CD14-positive monocyte (primary cell): ENCODE results near the gene CLIC1. TPM values are rescaled to one million over a fixed set of nuclear protein-coding genes. Genes with fewer than 3 reads are reported as not detected.

ENCODE experiments used
- DNase-seq, 3 donors: peaks; one replicate each; pipeline ENCODE4 v3.0.0-alpha.2; 2011 to 2022
- H2AFZ ChIP-seq: 2 replicates; pipeline ENCODE4 v1.6.0; 2012; ENCODE audit warnings: mild to moderate bottlenecking, low read depth, low read length, inconsistent platforms; ENCODE audit not compliant: insufficient read depth, poor library complexity, severe bottlenecking
- H3K27ac ChIP-seq, 2 donors: 1 replicate in 1 of 2; 2 replicates in 1 of 2; pipeline ENCODE4 v1.5.1; 2012 to 2013; ENCODE audit warnings: low read length in 2 of 2, control low read depth in 1 of 2, inconsistent platforms in 1 of 2, low read depth in 1 of 2, mild to moderate bottlenecking in 1 of 2
- H3K27me3 ChIP-seq, 2 donors: one replicate each; pipeline versions ENCODE4 v1.6.0 to v1.6.1; 2011 to 2013; ENCODE audit warnings: low read length in 2 of 2; ENCODE audit not compliant: control insufficient read depth in 2 of 2, insufficient read depth in 2 of 2
- H3K36me3 ChIP-seq, 2 donors: replicated peaks in 1 of 2; 1 replicate in 1 of 2; 2 replicates in 1 of 2; pipeline versions ENCODE4 v1.5.1 to v1.6.1; 2012 to 2013; ENCODE audit warnings: low read length in 2 of 2, control low read depth in 1 of 2, inconsistent platforms in 1 of 2, mild to moderate bottlenecking in 1 of 2; ENCODE audit not compliant: insufficient read depth in 2 of 2, control insufficient read depth in 1 of 2
- H3K4me1 ChIP-seq, 2 donors: 1 replicate in 1 of 2; 2 replicates in 1 of 2; pipeline versions ENCODE4 v1.5.1 to v1.6.1; 2012 to 2013; ENCODE audit warnings: low read length in 2 of 2, control low read depth in 1 of 2, inconsistent platforms in 1 of 2, mild to moderate bottlenecking in 1 of 2, moderate library complexity in 1 of 2; ENCODE audit not compliant: insufficient read depth in 2 of 2, control insufficient read depth in 1 of 2
- H3K4me2 ChIP-seq: replicated peaks from 2 replicates; pipeline ENCODE3; 2012; ENCODE audit warnings: low read length, moderate library complexity, mild to moderate bottlenecking; ENCODE audit not compliant: poor library complexity, severe bottlenecking; ENCODE audit errors: extremely low read depth
- H3K4me3 ChIP-seq, 3 experiments: fragments of 200-600 bp in 1 of 3; sonication (generic) in 1 of 3; replicated peaks in 1 of 3; 1 replicate in 2 of 3; 2 replicates in 1 of 3; pipeline ENCODE4 v1.5.1; 2011 to 2013; ENCODE audit warnings: low read length in 3 of 3, mild to moderate bottlenecking in 3 of 3, control low read depth in 2 of 3, low read depth in 2 of 3, inconsistent platforms in 1 of 3, moderate library complexity in 1 of 3
- H3K79me2 ChIP-seq: 2 replicates; pipeline ENCODE4 v1.6.0; 2012; ENCODE audit warnings: mild to moderate bottlenecking, control low read depth, inconsistent platforms, low read length, moderate library complexity; ENCODE audit not compliant: insufficient read depth
- H3K9ac ChIP-seq: 2 replicates; pipeline ENCODE4 v1.6.0; 2017; ENCODE audit warnings: low read length, mild to moderate bottlenecking; ENCODE audit not compliant: insufficient read depth, poor library complexity, severe bottlenecking
- H3K9me3 ChIP-seq, 2 donors: replicated peaks in 1 of 2; 1 replicate in 1 of 2; 2 replicates in 1 of 2; pipeline versions ENCODE4 v1.5.1 to v1.6.1; 2012 to 2013; ENCODE audit warnings: low read length in 2 of 2, control low read depth in 1 of 2; ENCODE audit not compliant: control insufficient read depth in 1 of 2, insufficient read depth in 1 of 2
- H4K20me1 ChIP-seq: 2 replicates; pipeline ENCODE4 v1.6.0; 2012; ENCODE audit warnings: mild to moderate bottlenecking, low read length, control low read depth, moderate library complexity; ENCODE audit not compliant: insufficient read depth
- H3K27ac Mint-ChIP-seq, 7 donors: one replicate each; pipeline ENCODE4 v1.8.0; 2020; ENCODE audit warnings: mild to moderate bottlenecking in 7 of 7, mixed read lengths in 7 of 7, moderate library complexity in 6 of 7, inconsistent platforms in 2 of 7
- H3K27me3 Mint-ChIP-seq, 3 donors: one replicate each; pipeline ENCODE4 v1.8.0; 2021 to 2022; ENCODE audit warnings: low read depth in 3 of 3, mild to moderate bottlenecking in 3 of 3, mixed read lengths in 3 of 3, moderate library complexity in 3 of 3, inconsistent platforms in 1 of 3
- H3K36me3 Mint-ChIP-seq, 2 donors: one replicate each; pipeline ENCODE4 v1.8.0; 2020; ENCODE audit warnings: mixed read lengths in 2 of 2, inconsistent platforms in 1 of 2, mild to moderate bottlenecking in 1 of 2
- H3K4me1 Mint-ChIP-seq: one replicate; pipeline ENCODE4 v1.8.0; 2020; ENCODE audit warnings: mild to moderate bottlenecking, mixed read lengths
- H3K4me3 Mint-ChIP-seq, 2 donors: one replicate each; pipeline ENCODE4 v1.8.0; 2020; ENCODE audit warnings: mild to moderate bottlenecking in 2 of 2, mixed read lengths in 2 of 2, moderate library complexity in 1 of 2
- H3K9me3 Mint-ChIP-seq, 7 donors: one replicate each; pipeline ENCODE4 v1.8.0; 2020 to 2022; ENCODE audit warnings: mixed read lengths in 7 of 7, mild to moderate bottlenecking in 6 of 7, moderate library complexity in 6 of 7, inconsistent platforms in 2 of 7
- WGBS: methylation state at CpG from one replicate; pipeline ENCODE4 v1.1.5; 2013; ENCODE audit warnings: missing lambda C conversion rate; ENCODE audit not compliant: insufficient coverage; 5-methylcytosine and 5-hydroxymethylcytosine counted together
- intact Hi-C, 2 donors: fragments of 100-400 bp; cut with micrococcal nuclease; formaldehyde crosslinking; loops; one replicate each; pipeline versions ENCODE4 v1.15.0 to v1.15.1; 2023
- polyA plus RNA-seq, 3 donors: library from polyadenylated mRNA; depleted of rRNA in 1 of 3; unstranded in 2 of 3; stranded (reverse) in 1 of 3; fragments of 300-500 nt in 2 of 3; fragments of >200 nt in 1 of 3; fragmentation: Illumina TruSeq in 2 of 3; gene quantifications; 1 replicate in 2 of 3; 2 replicates in 1 of 3; pipeline ENCODE4 v1.2.3, GENCODE V29; 2012 to 2021
- TF ChIP-seq, protein P1 (sequence below): fragments of 200-600 bp; IDR thresholded peaks from one replicate; pipeline ENCODE4 v1.8.0; 2022; ENCODE audit warnings: antibody characterized with exemption, mild to moderate bottlenecking

The CLIC1 gene
- polyA plus RNA-seq, 3 donors = 676 to 1,304 (median 1,196) TPM

DNA sequence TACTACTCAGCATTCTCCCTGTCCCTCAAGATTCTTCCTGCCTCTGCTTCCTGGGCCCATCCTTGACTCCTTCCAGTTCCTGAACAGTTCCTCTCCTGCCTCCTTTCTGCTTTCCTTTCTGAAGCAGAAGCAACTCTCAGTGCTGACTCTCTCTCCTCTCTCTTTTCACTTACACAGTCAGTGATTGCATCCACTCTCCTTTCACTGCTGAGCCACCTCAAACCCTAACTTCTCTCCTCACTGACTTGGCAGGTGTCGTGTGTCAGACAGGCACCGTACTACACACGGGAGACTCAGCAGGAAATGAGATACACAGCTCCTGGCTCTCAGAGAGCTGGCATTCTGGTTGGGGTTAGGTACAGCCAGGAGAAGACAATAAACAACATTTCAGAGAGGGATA lies 38.8 kb downstream of the CLIC1 start:
- H3K4me3 ChIP-seq = no peak overlapping the region
- H3K27me3 ChIP-seq = no peaks in the 10 kb centered on the region
- DNase-seq = no peak
- no peak overlapping the region for H2AFZ ChIP-seq
- Mint-ChIP-seq H3K4me3 (no peak overlapping the region), H3K4me1 (peaks cover 23% of the 10 kb centered on the region), H3K9me3 (no peaks in the 10 kb centered on the region), H3K27ac (peak overlapping the region; percentile 6 to 75 (median 43)), H3K27me3 (no peaks in the 10 kb centered on the region), H3K36me3 (peaks cover 56 to 83% of the 10 kb centered on the region in 2 donors)
- peaks cover 15 to 19% of the 10 kb centered on the region in 2 donors for H3K4me1 ChIP-seq
- intact Hi-C loops = no loop called here
- H3K9ac ChIP-seq = no peak overlapping the region
- H3K36me3 ChIP-seq = peaks cover 55 to 86% of the 10 kb centered on the region in 2 donors
- H3K4me2 ChIP-seq = no peak overlapping the region
- H3K9me3 ChIP-seq = no peaks in the 10 kb centered on the region
- H4K20me1 ChIP-seq = peaks cover 48% of the 10 kb centered on the region
- peak overlapping the region in 1 of 2 donors; percentile 45 for H3K27ac ChIP-seq
- no CpG with 5 or more reads among the region's 3 CpGs for WGBS
- TF ChIP-seq, protein P1, sequence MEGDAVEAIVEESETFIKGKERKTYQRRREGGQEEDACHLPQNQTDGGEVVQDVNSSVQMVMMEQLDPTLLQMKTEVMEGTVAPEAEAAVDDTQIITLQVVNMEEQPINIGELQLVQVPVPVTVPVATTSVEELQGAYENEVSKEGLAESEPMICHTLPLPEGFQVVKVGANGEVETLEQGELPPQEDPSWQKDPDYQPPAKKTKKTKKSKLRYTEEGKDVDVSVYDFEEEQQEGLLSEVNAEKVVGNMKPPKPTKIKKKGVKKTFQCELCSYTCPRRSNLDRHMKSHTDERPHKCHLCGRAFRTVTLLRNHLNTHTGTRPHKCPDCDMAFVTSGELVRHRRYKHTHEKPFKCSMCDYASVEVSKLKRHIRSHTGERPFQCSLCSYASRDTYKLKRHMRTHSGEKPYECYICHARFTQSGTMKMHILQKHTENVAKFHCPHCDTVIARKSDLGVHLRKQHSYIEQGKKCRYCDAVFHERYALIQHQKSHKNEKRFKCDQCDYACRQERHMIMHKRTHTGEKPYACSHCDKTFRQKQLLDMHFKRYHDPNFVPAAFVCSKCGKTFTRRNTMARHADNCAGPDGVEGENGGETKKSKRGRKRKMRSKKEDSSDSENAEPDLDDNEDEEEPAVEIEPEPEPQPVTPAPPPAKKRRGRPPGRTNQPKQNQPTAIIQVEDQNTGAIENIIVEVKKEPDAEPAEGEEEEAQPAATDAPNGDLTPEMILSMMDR = no peak
- peaks cover 55% of the 10 kb centered on the region for H3K79me2 ChIP-seq

DNA sequence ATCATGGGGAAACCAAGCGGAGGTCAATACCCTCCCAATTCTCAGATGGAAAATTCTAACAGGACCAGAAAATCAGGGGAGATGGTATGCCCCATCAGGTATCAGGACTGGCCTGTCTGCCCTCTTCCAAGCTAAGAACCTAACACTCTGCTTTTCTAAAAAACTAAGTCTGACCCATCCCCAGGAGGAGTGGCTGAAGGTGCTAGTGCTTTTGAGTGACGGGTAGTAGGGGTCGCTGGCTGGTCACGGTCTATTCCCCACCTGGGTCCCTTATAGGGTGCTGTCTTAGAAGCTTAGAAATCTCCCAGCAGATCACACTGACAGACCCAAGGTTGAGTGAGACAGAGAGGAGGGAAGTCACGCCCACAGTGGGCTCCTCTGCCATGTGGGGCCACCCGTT lies 42.8 kb downstream of the CLIC1 start:
- Histone ChIP-seq H3K9ac (no peak overlapping the region), H3K36me3 (peaks cover 76 to 95% of the 10 kb centered on the region in 2 donors), H2AFZ (no peak overlapping the region), H4K20me1 (peaks cover 41% of the 10 kb centered on the region), H3K9me3 (no peaks in the 10 kb centered on the region), H3K27ac (no peak overlapping the region), H3K4me2 (no peak overlapping the region), H3K27me3 (no peaks in the 10 kb centered on the region), H3K4me3 (no peak overlapping the region), H3K79me2 (peaks cover 16% of the 10 kb centered on the region), H3K4me1 (peaks cover 9 to 10% of the 10 kb centered on the region in 2 donors)
- H3K27ac Mint-ChIP-seq = no peak overlapping the region
- H3K9me3 Mint-ChIP-seq = no peaks in the 10 kb centered on the region
- peaks cover 20% of the 10 kb centered on the region for H3K4me1 Mint-ChIP-seq
- no peak for DNase-seq
- H3K36me3 Mint-ChIP-seq = peaks cover 77 to 91% of the 10 kb centered on the region in 2 donors
- TF ChIP-seq, protein P1 = no peak
- WGBS = 72% methylated on average over 2 of the region's 6 CpGs
- no peaks in the 10 kb centered on the region for H3K27me3 Mint-ChIP-seq
- intact Hi-C loops = no loop called here
- no peak overlapping the region for H3K4me3 Mint-ChIP-seq
